ENCODE measurements around the gene RSBN1L. TPM values are rescaled to one million over a fixed set of nuclear protein-coding genes. Genes with fewer than 3 reads are reported as not detected.

Gene RSBN1L
- total RNA-seq, 1 donor from 2014 or later = 12.8 TPM

DNA sequence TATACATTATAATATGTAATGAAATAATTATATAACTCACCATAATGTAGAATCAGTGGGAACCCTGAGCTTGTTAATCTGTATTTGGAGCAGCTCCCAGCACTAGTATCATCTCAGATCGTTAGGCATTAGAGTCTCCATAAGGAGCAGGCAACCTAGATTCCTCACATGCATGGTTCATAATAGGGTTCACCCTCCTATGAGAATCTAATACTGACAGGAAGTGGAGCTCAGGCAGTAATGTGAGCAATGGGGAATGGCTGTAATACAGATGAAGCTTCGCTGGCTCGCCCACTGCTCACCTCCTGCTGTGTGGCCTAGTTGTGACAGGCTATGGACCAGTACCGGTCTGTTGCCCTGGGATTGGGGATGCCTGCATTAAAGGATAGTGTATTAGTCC, 49.5 kb downstream of the RSBN1L start:
- Histone ChIP-seq H3K36me3 (peaks cover 0 to 14% of the 10 kb centered on the region in 2 donors), H3K27ac (no peak overlapping the region), H3K4me3 (no peak overlapping the region), H3K4me1 (no peaks in the 10 kb centered on the region), H3K27me3 (no peaks in the 10 kb centered on the region), H3K9me3 (no peaks in the 10 kb centered on the region)
- no peak for DNase-seq (ENCODE audit: low spot score in 2 of 2)
- intact Hi-C loops (cut with DNase I) = no loop called here
- TF ChIP-seq, protein P1, sequence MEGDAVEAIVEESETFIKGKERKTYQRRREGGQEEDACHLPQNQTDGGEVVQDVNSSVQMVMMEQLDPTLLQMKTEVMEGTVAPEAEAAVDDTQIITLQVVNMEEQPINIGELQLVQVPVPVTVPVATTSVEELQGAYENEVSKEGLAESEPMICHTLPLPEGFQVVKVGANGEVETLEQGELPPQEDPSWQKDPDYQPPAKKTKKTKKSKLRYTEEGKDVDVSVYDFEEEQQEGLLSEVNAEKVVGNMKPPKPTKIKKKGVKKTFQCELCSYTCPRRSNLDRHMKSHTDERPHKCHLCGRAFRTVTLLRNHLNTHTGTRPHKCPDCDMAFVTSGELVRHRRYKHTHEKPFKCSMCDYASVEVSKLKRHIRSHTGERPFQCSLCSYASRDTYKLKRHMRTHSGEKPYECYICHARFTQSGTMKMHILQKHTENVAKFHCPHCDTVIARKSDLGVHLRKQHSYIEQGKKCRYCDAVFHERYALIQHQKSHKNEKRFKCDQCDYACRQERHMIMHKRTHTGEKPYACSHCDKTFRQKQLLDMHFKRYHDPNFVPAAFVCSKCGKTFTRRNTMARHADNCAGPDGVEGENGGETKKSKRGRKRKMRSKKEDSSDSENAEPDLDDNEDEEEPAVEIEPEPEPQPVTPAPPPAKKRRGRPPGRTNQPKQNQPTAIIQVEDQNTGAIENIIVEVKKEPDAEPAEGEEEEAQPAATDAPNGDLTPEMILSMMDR (IDR thresholded peaks at IDR 0.05) = no peak

- no peak overlapping the region for H3K4me3 ChIP-seq
- no peaks in the 10 kb centered on the region for H3K4me1 ChIP-seq
- no peaks in the 10 kb centered on the region for H3K27me3 ChIP-seq
- intact Hi-C loops (cut with DNase I) = no loop called here
- no peaks in the 10 kb centered on the region for H3K9me3 ChIP-seq
- H3K27ac ChIP-seq = no peak overlapping the region
- peaks cover 0 to 14% of the 10 kb centered on the region in 2 donors for H3K36me3 ChIP-seq
- no peak for DNase-seq (ENCODE audit: low spot score in 2 of 2)
- TF ChIP-seq, protein P1 (IDR thresholded peaks at IDR 0.05) = no peak
These were observed 50.0 kb downstream of the RSBN1L start for GRCh38 chr7:77746164-77746823.

DNA sequence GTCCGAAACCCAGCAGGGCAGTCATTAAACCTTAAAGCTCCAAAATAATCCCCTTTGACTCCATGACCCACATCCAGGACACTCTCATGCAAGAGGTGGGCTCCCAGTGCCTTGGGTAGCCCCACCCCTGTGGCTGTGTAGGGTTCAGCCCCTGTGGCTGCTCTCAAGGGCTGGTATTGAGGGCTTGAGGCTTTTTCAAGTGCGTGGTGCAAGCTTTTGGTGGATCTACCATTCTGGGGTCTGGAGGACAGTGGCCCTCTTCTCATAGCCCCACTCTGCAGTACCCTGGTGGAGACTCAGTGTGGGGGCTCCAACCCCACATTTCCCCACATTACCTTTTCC, 50.5 kb downstream of the RSBN1L start:
- H3K4me1 ChIP-seq = no peaks in the 10 kb centered on the region
- no peak overlapping the region for H3K27ac ChIP-seq
- H3K9me3 ChIP-seq = no peaks in the 10 kb centered on the region
- H3K36me3 ChIP-seq = peaks cover 0 to 14% of the 10 kb centered on the region in 2 donors
- no peak overlapping the region for H3K4me3 ChIP-seq
- no peaks in the 10 kb centered on the region for H3K27me3 ChIP-seq
- no peak for DNase-seq (ENCODE audit: low spot score in 2 of 2)
- intact Hi-C loops (cut with DNase I) = no loop called here
- TF ChIP-seq, protein P1 (IDR thresholded peaks at IDR 0.05) = no peak

GRCh38 chr7:77747178-77747577, 50.9 kb downstream of the RSBN1L start:
- Histone ChIP-seq H3K27ac (no peak overlapping the region), H3K27me3 (no peaks in the 10 kb centered on the region), H3K4me1 (no peaks in the 10 kb centered on the region), H3K4me3 (no peak overlapping the region), H3K9me3 (no peaks in the 10 kb centered on the region), H3K36me3 (peaks cover 0 to 13% of the 10 kb centered on the region in 2 donors)
- intact Hi-C loops (cut with DNase I) = no loop called here
- no peak for DNase-seq (ENCODE audit: low spot score in 2 of 2)
- TF ChIP-seq, protein P1 (IDR thresholded peaks at IDR 0.05) = no peak

GRCh38 chr7:77747718-77748117, 51.5 kb downstream of the RSBN1L start:
- Histone ChIP-seq H3K4me1 (no peaks in the 10 kb centered on the region), H3K9me3 (no peaks in the 10 kb centered on the region), H3K27ac (no peak overlapping the region), H3K27me3 (no peaks in the 10 kb centered on the region), H3K4me3 (no peak overlapping the region), H3K36me3 (peaks cover 0 to 10% of the 10 kb centered on the region in 2 donors)
- intact Hi-C loops (cut with DNase I) = no loop called here
- TF ChIP-seq, protein P1 (IDR thresholded peaks at IDR 0.05) = no peak
- DNase-seq (ENCODE audit: low spot score in 2 of 2) = no peak

GRCh38 chr7:77752016-77752415, 55.8 kb downstream of the RSBN1L start:
- intact Hi-C loops (cut with DNase I) = no loop called here
- H3K4me1 ChIP-seq = no peaks in the 10 kb centered on the region
- H3K9me3 ChIP-seq = no peaks in the 10 kb centered on the region
- H3K4me3 ChIP-seq = no peak overlapping the region
- peaks cover 0 to 4% of the 10 kb centered on the region in 2 donors for H3K36me3 ChIP-seq
- H3K27me3 ChIP-seq = no peaks in the 10 kb centered on the region
- no peak overlapping the region for H3K27ac ChIP-seq
- TF ChIP-seq, protein P1 (IDR thresholded peaks at IDR 0.05) = no peak
- DNase-seq (ENCODE audit: low spot score in 2 of 2) = no peak

Data from ascending aorta (tissue), 2 donors.